NOMO-1 treated with DMSO at 0.1 percent for 48 hours (cell line): ENCODE results near the gene ZFP91.

Source experiments
- DNase-seq: peaks from one replicate; lab custom pipeline; 2025; ENCODE audit not compliant: unreplicated experiment; lab: John Stamatoyannopoulos, UW

Gene ZFP91

DNA sequence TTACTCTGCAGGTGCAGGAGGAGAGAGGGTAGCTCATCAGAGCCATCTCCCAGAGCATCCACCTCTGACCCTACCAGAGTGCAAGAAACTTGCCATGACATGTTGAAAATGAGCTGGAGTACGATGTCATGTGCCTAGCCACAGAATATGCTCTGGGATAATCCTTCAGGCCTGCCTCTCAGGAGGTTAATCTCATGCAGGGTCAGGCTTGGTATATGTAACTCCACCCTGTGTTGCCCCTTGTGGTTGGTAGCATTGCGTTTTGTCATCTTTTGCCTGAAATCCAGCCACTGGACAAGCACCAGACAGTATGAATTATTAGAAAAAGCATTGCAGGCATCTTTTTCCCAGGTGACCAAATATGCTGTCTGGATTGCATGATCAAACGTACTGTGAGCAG is 79.8 kb downstream of the ZFP91 start:
- DNase-seq = no peak

DNA sequence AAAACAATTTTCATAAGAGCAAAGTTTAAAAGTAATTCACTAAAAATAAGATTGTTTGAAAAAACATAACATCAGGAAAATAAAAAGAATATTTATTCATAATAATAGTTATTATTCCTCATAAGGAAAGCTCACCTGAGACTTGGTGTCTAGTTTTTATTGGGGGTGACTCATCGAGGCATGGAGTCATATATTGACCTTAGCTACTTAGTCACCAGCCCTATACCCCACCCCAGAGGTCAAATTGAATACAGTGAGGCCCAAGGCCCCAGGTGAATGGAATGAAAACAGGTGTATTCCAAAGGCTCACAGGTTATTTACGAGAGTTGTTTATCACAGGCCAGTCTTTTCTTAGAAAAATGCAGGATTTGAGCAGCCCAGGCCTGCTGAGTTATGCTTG is 80.5 kb downstream of the ZFP91 start:
- no peak for DNase-seq

DNA sequence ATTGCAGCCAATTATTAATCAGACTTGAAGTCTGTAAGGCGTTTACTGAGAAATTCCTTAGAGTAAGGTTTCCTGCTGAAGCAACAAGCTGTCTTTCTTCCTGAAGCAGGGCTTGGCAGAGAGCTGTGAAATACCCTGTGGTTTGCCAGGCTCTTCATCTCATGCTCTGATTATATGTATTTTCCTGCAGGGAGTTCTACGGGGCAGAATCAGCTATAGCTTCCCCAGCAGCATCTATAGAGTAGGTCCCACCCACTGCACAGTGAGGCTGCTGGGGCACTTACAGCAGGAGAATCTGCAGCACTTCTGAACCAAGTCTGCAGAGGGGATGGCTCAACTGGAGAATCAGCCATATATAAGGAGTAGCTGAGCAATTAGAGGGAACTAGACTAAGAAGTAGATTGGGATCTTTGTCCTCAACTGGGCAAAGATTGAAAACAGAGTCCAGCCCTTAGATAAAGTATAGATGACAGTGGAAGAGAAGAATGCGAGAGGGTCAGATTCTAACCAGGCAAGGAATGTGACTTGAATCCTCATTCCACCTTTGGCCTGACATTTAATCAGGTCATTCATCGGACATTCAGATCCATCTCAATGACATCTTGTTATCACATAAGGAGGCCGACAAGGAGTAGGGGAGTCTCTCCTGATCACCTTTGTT is 81.2 kb downstream of the ZFP91 start:
- DNase-seq = no peak
